Stomach (tissue), 9 donors: ENCODE data around the gene SPHKAP. TPM values are rescaled to one million over a fixed set of nuclear protein-coding genes. Genes with fewer than 3 reads are reported as not detected.

Source experiments
- DNase-seq, 2 donors: peaks; one replicate each; pipeline versions ENCODE4 v3.0.0 to v3.0.0-alpha.2; 2013 to 2019
- H3K27ac ChIP-seq, 5 donors: fragments of 200-600 bp in 4 of 5; sonication (generic) in 4 of 5; one replicate each; pipeline ENCODE4 v1.5.1; 2013 to 2019; ENCODE audit warnings: mild to moderate bottlenecking in 1 of 5, moderate library complexity in 1 of 5
- H3K27me3 ChIP-seq, 3 donors: fragments of 200-600 bp; sonication (generic); one replicate each; pipeline ENCODE4 v1.5.1; 2017 to 2019; ENCODE audit warnings: mixed run types in 1 of 3
- H3K36me3 ChIP-seq, 4 donors: fragments of 200-600 bp; sonication (generic); 1 replicate in 3 of 4; 2 replicates in 1 of 4; pipeline ENCODE4 v1.5.1; 2016 to 2019
- H3K4me1 ChIP-seq, 4 donors: fragments of 200-600 bp; sonication (generic); one replicate each; pipeline ENCODE4 v1.5.1; 2016 to 2019
- H3K4me3 ChIP-seq, 4 donors: fragments of 200-600 bp; sonication (generic) in 3 of 4; one replicate each; pipeline ENCODE4 v1.5.1; 2016 to 2019; ENCODE audit warnings: mild to moderate bottlenecking in 1 of 4
- H3K9me3 ChIP-seq, 4 donors: fragments of 200-600 bp; sonication (generic); one replicate each; pipeline ENCODE4 v1.5.1; 2016 to 2019
- CTCF ChIP-seq, 7 experiments: fragments of 450-650 bp in 4 of 7; fragments of 200-600 bp in 3 of 7; sonication (generic) in 3 of 7; IDR thresholded peaks; one replicate each; pipeline ENCODE4 v1.5.1; 2016 to 2019; ENCODE audit warnings: antibody characterized with exemption in 7 of 7, control low read depth in 2 of 7, mild to moderate bottlenecking in 1 of 7
- EP300 ChIP-seq: sonication (generic); formaldehyde crosslinking; IDR thresholded peaks from one replicate; pipeline ENCODE4 v1.6.1; 2017; ENCODE audit warnings: antibody characterized with exemption
- POLR2A ChIP-seq, 4 donors: fragments of 450-650 bp; IDR thresholded peaks; one replicate each; pipeline ENCODE4 v1.6.1; 2016; ENCODE audit warnings: antibody characterized with exemption in 4 of 4, control low read depth in 2 of 4, mild to moderate bottlenecking in 1 of 4, moderate library complexity in 1 of 4
- POLR2AphosphoS5 ChIP-seq, 3 donors: sonication (generic); formaldehyde crosslinking; IDR thresholded peaks; one replicate each; pipeline ENCODE4 v1.6.1; 2016; ENCODE audit warnings: antibody characterized with exemption in 3 of 3
- WGBS, 5 donors: extraction: QIAGEN DNeasy Blood & Tissue Kit in 3 of 5; methylation state at CpG; one replicate each; pipeline versions ENCODE4 v1.1.5 to v1.1.7; 2013 to 2018; 5-methylcytosine and 5-hydroxymethylcytosine counted together
- intact Hi-C: fragments of 100-400 bp; cut with DNase I; formaldehyde crosslinking; loops from one replicate; pipeline ENCODE4 v1.15.1; 2023; ENCODE audit warnings: low total_unique reads
- polyA plus RNA-seq, 3 donors: library from polyadenylated mRNA; stranded (reverse); fragments of 200-250 nt; gene quantifications; one replicate each; pipeline ENCODE4 v1.2.3, GENCODE V29; 2013
- total RNA-seq, 5 donors: library from RNA; depleted of rRNA; stranded (reverse); fragments of >200 nt; gene quantifications; one replicate each; pipeline versions ENCODE4 v1.1.0 to v1.2.3, GENCODE V29; 2014 to 2016
- donor health status: healthy with polysubstance abuse.
- donor health status: Bipolar disorder and iron deficiency.
- donor health status: healthy.

SPHKAP gene
- total and polyA plus RNA-seq, 8 donors = 0.03 to 2.2 TPM; not detected in 6

- intact Hi-C loops = no loop called here
- H3K4me3 ChIP-seq = no peak overlapping the region
- no peaks in the 10 kb centered on the region for H3K27me3 ChIP-seq
- no peak overlapping the region for H3K27ac ChIP-seq
- peaks cover 0 to 10% (median 3%) of the 10 kb centered on the region in 4 donors for H3K9me3 ChIP-seq
- no peak for DNase-seq
- WGBS, 5 donors = 82 to 98% (median 89%) methylated on average over 1 of the region's 1 CpG
- H3K36me3 ChIP-seq = no peaks in the 10 kb centered on the region
- TF ChIP-seq CTCF (IDR thresholded peaks at IDR 0.05) = no peak
- TF ChIP-seq POLR2A (IDR thresholded peaks at IDR 0.05) = no peak
- no peak for TF ChIP-seq POLR2AphosphoS5 (IDR thresholded peaks at IDR 0.05)
- TF ChIP-seq EP300 = no peak
- no peaks in the 10 kb centered on the region for H3K4me1 ChIP-seq
Observed at GRCh38 chr2:228015741-228016140, 165.7 kb downstream of the SPHKAP start.

GRCh38 chr2:227996366-227996765 lies 185.1 kb downstream of the SPHKAP start:
- Histone ChIP-seq H3K4me1 (no peaks in the 10 kb centered on the region), H3K36me3 (no peaks in the 10 kb centered on the region), H3K4me3 (no peak overlapping the region), H3K9me3 (no peaks in the 10 kb centered on the region), H3K27ac (no peak overlapping the region), H3K27me3 (no peaks in the 10 kb centered on the region)
- intact Hi-C loops = no loop called here
- DNase-seq = no peak
- TF ChIP-seq CTCF (IDR thresholded peaks at IDR 0.05) (no peak), POLR2A (IDR thresholded peaks at IDR 0.05) (no peak), EP300 (no peak), POLR2AphosphoS5 (IDR thresholded peaks at IDR 0.05) (no peak)
- WGBS, 5 donors = 37 to 46% (median 42%) methylated on average over 3 of the region's 3 CpGs

- no peak for DNase-seq
- Histone ChIP-seq H3K9me3 (peaks cover 0 to 3% (median 0%) of the 10 kb centered on the region in 4 donors), H3K4me1 (no peaks in the 10 kb centered on the region), H3K4me3 (no peak overlapping the region), H3K36me3 (no peaks in the 10 kb centered on the region), H3K27me3 (no peaks in the 10 kb centered on the region), H3K27ac (no peak overlapping the region)
- no peak for TF ChIP-seq POLR2A (IDR thresholded peaks at IDR 0.05)
- TF ChIP-seq POLR2AphosphoS5 (IDR thresholded peaks at IDR 0.05) = no peak
- TF ChIP-seq EP300 = no peak
- no peak for TF ChIP-seq CTCF (IDR thresholded peaks at IDR 0.05)
- WGBS, 5 donors = 78 to 93% (median 83%) methylated on average over 4 of the region's 4 CpGs
- intact Hi-C loops = no loop called here
Observed at GRCh38 chr2:227990937-227991336, 190.6 kb downstream of the SPHKAP start.

- Histone ChIP-seq H3K27me3 (no peaks in the 10 kb centered on the region), H3K4me3 (no peak overlapping the region), H3K4me1 (no peaks in the 10 kb centered on the region), H3K36me3 (no peaks in the 10 kb centered on the region), H3K9me3 (no peaks in the 10 kb centered on the region), H3K27ac (no peak overlapping the region)
- DNase-seq = no peak
- WGBS, 5 donors = 79 to 89% (median 85%) methylated on average over 3 of the region's 3 CpGs
- intact Hi-C loops = no loop called here
- no peak for TF ChIP-seq POLR2A (IDR thresholded peaks at IDR 0.05)
- no peak for TF ChIP-seq EP300
- no peak for TF ChIP-seq POLR2AphosphoS5 (IDR thresholded peaks at IDR 0.05)
- no peak for TF ChIP-seq CTCF (IDR thresholded peaks at IDR 0.05)
Observed at GRCh38 chr2:227973241-227973640, 208.2 kb downstream of the SPHKAP start.
